Measurements from ENCODE around the gene CEBPE.
"Not testable (repeated sequence)": the region's sequence is repeated elsewhere in the genome, so short reads cannot be mapped to it uniquely, and the experiment has no call there.

- not testable (repeated sequence) for TF ChIP-seq CTCF (IDR thresholded peaks at IDR 0.05; ENCODE audit: extremely low read depth in 1 of 2, insufficient read depth in 1 of 2, low read depth in 1 of 2, low read length in 2 of 2); POLR2AphosphoS5 (IDR thresholded peaks at IDR 0.05; ENCODE audit: insufficient read depth, low read depth, low read length); POLR2A (IDR thresholded peaks at IDR 0.05; ENCODE audit: low read depth, low read length); EZH2 (IDR thresholded peaks at IDR 0.05; ENCODE audit: borderline replicate concordance, low read depth, low read length, severe bottlenecking); MAX (IDR thresholded peaks at IDR 0.05; ENCODE audit: insufficient read depth, insufficient read length); FOS (IDR thresholded peaks at IDR 0.05; ENCODE audit: borderline replicate concordance, insufficient read depth, low read length); JUN (IDR thresholded peaks at IDR 0.05; ENCODE audit: borderline replicate concordance, insufficient read depth, insufficient read length, low read depth)
Observed at GRCh38 chr14:23108169-23108568, 10.9 kb downstream of the CEBPE start.

All from endothelial cell of umbilical vein (primary cell).